K562 (cell line): Measurements from ENCODE around the gene GMDS. TPM values are rescaled to one million over a fixed set of nuclear protein-coding genes. Genes with fewer than 3 reads are reported as not detected.

Experiments used
- ATAC-seq: fragments of 200-7000 bp; cut with Tn5 transposase; 3 replicates; pipeline ENCODE4 v1.9.1; 2020; ENCODE audit warnings: moderate library complexity
- BruUV-seq: library from RNA; stranded (reverse); fragments of 400-500 nt; replicated peaks from 2 replicates; lab custom pipeline; 2021; lab: Mats Ljungman, UMichigan
- CTCF ChIA-PET: fragments of 300-600 bp; formaldehyde crosslinking; extraction: SDS; loops from one replicate; lab custom pipeline; 2021; ENCODE audit warnings: low intra/inter-chr PET ratio; lab: Yijun Ruan, JAX
- POLR2A ChIA-PET: fragments of 300-600, 350-650 bp; sonication (Branson Sonifier 250); formaldehyde crosslinking; extraction: SDS; loops from one replicate; lab custom pipeline; 2021; ENCODE audit warnings: antibody characterized with exemption, inconsistent platforms; lab: Yijun Ruan, JAX
- DNase-seq, 4 experiments: peaks; one replicate each; pipeline versions ENCODE4 v3.0.0 to v3.0.0-alpha.2; 2011 to 2018; ENCODE audit warnings: low spot score in 3 of 4, mixed read lengths in 3 of 4; ENCODE audit errors: extremely low read depth in 1 of 4
- FAIRE-seq: peaks from 2 replicates; lab custom pipeline; 2011; peaks lifted over from hg19 to GRCh38; lab: Jason Lieb, UNC
- H2AFZ ChIP-seq: 2 replicates; pipeline ENCODE4 v1.6.0; 2011; ENCODE audit warnings: low read depth, low read length, control low read depth, inconsistent platforms
- H3K27ac ChIP-seq: fragments of 200-600 bp; 3 replicates; pipeline ENCODE4 v1.8.0; 2011; ENCODE audit warnings: low read depth, mild to moderate bottlenecking, control low read depth, inconsistent platforms, low read length, moderate library complexity, mixed read lengths; ENCODE audit errors: extremely low read depth
- H3K27me3 ChIP-seq, 2 experiments: fragments of 300-600 bp in 1 of 2; 2 replicates in 1 of 2; 3 replicates in 1 of 2; pipeline versions ENCODE4 v1.6.0 to v1.8.0; 2011; ENCODE audit warnings: inconsistent platforms in 2 of 2, low read length in 2 of 2, mild to moderate bottlenecking in 1 of 2, mixed read lengths in 1 of 2, moderate library complexity in 1 of 2; ENCODE audit not compliant: control insufficient read depth in 2 of 2, insufficient read depth in 2 of 2
- H3K36me3 ChIP-seq: fragments of 300-600 bp; 3 replicates; pipeline ENCODE4 v1.8.0; 2011; ENCODE audit warnings: mild to moderate bottlenecking, low read length, inconsistent platforms; ENCODE audit not compliant: control insufficient read depth, insufficient read depth
- H3K4me1 ChIP-seq, 2 experiments: fragments of 200-600 bp in 1 of 2; replicated peaks in 1 of 2; 2 replicates in 1 of 2; 3 replicates in 1 of 2; pipeline versions ENCODE4 v1.5.1 to v1.8.0; 2011; ENCODE audit warnings: inconsistent platforms in 2 of 2, low read length in 2 of 2, mild to moderate bottlenecking in 1 of 2, mixed read lengths in 1 of 2, moderate library complexity in 1 of 2; ENCODE audit not compliant: control insufficient read depth in 2 of 2, insufficient read depth in 2 of 2
- H3K4me2 ChIP-seq: 2 replicates; pipeline ENCODE4 v1.6.1; 2011; ENCODE audit warnings: low read length, control low read depth, inconsistent platforms, mixed read lengths; ENCODE audit not compliant: insufficient read depth
- H3K4me3 ChIP-seq: fragments of 200-600 bp; sonication (generic), shearing (Covaris generic); 2 replicates; pipeline ENCODE4 v1.5.1; 2016; ENCODE audit warnings: control low read depth, inconsistent platforms
- H3K79me2 ChIP-seq: fragments of 200-600 bp; 3 replicates; pipeline ENCODE4 v1.8.0; 2011; ENCODE audit warnings: low read length, inconsistent platforms; ENCODE audit not compliant: control insufficient read depth, insufficient read depth
- H3K9ac ChIP-seq, 2 experiments: 2 replicates each; pipeline versions ENCODE4 v1.6.0 to v1.6.1; 2011; ENCODE audit warnings: low read depth in 2 of 2, low read length in 2 of 2, control low read depth in 1 of 2, inconsistent platforms in 1 of 2, mild to moderate bottlenecking in 1 of 2, mixed read lengths in 1 of 2; ENCODE audit not compliant: insufficient read depth in 1 of 2
- H3K9me1 ChIP-seq: one replicate; pipeline ENCODE4 v1.6.0; 2011; ENCODE audit warnings: inconsistent platforms, mild to moderate bottlenecking, low read length, moderate library complexity; ENCODE audit not compliant: control insufficient read depth, insufficient read depth
- H3K9me3 ChIP-seq: replicated peaks from 2 replicates; pipeline ENCODE4 v1.5.1; 2011; ENCODE audit warnings: low read depth, low read length, inconsistent platforms; ENCODE audit not compliant: control insufficient read depth, insufficient read depth
- H4K20me1 ChIP-seq: replicated peaks from 2 replicates; pipeline ENCODE4 v1.6.1; 2011; ENCODE audit warnings: low read length, inconsistent platforms, mixed read lengths; ENCODE audit not compliant: control insufficient read depth, insufficient read depth
- ARHGAP35 ChIP-seq: fragments of 450-650 bp; IDR thresholded peaks from 2 replicates; pipeline ENCODE4 v1.6.1; 2018; ENCODE audit not compliant: partially characterized antibody
- CCAR2 ChIP-seq: fragments of 200-400 bp; formaldehyde crosslinking; IDR thresholded peaks from 2 replicates; pipeline ENCODE4 v1.6.1; 2017; ENCODE audit warnings: mild to moderate bottlenecking, low read depth, low read length
- CREB3 ChIP-seq: fragments of 450-650 bp; conservative IDR thresholded peaks from 2 replicates; pipeline ENCODE4 v1.6.1; 2016; ENCODE audit warnings: missing genetic modification characterization, low read depth, mild to moderate bottlenecking, missing compliant biosample characterization, moderate library complexity
- DLX4 ChIP-seq: fragments of 250-450 bp; sonication (Bioruptor Pico); IDR thresholded peaks from 2 replicates; pipeline ENCODE4 v1.6.1; 2021; ENCODE audit warnings: mild to moderate bottlenecking
- HOMEZ ChIP-seq: fragments of 250-450 bp; sonication (Bioruptor Pico); IDR thresholded peaks from 2 replicates; pipeline ENCODE4 v1.4.0; 2020; ENCODE audit warnings: mild to moderate bottlenecking, moderate library complexity
- KLF16 ChIP-seq: IDR thresholded peaks from 2 replicates; pipeline ENCODE4 v1.6.1; 2016; ENCODE audit warnings: antibody characterized with exemption
- KLF6 ChIP-seq: fragments of 250-450 bp; sonication (Bioruptor Pico); IDR thresholded peaks from 2 replicates; pipeline ENCODE4 v1.4.0; 2020; ENCODE audit warnings: mild to moderate bottlenecking, moderate library complexity, borderline replicate concordance
- NBN ChIP-seq: fragments of 450-650 bp; IDR thresholded peaks from 2 replicates; pipeline ENCODE4 v1.6.1; 2016; ENCODE audit warnings: low read depth, mild to moderate bottlenecking
- RBM25 ChIP-seq: fragments of 200-400 bp; formaldehyde crosslinking; IDR thresholded peaks from 2 replicates; pipeline ENCODE4 v1.6.1; 2018; ENCODE audit warnings: low read length, low read depth, moderate library complexity; ENCODE audit not compliant: severe bottlenecking
- THAP12 ChIP-seq: fragments of 250-450 bp; sonication (Bioruptor Pico); IDR thresholded peaks from 2 replicates; pipeline ENCODE4 v1.9.0; 2021; ENCODE audit warnings: mild to moderate bottlenecking, inconsistent platforms
- ZNF121 ChIP-seq: sonication (generic); formaldehyde crosslinking; conservative IDR thresholded peaks from 2 replicates; pipeline ENCODE4 v1.8.0; 2022; ENCODE audit warnings: missing genetic modification reagents
- ZNF324 ChIP-seq: fragments of 250-450 bp; sonication (Bioruptor Pico); IDR thresholded peaks from 2 replicates; pipeline ENCODE4 v1.4.0; 2020; ENCODE audit warnings: mild to moderate bottlenecking
- whole genome bisulfite sequencing: fragments of 100-300 bp; shearing (Covaris generic); methylation state at CpG from one replicate; pipeline ENCODE4 v1.1.6; 2016; ENCODE audit warnings: low coverage, mixed read lengths; ENCODE audit not compliant: insufficient coverage; ENCODE audit errors: missing lambda C conversion rate; 5-methylcytosine and 5-hydroxymethylcytosine counted together
- in situ Hi-C: fragments of 300-500 bp; cut with MboI; formaldehyde crosslinking; loops from 4 replicates; pipeline ENCODE4 v1.15.0; 2018; ENCODE audit warnings: inconsistent platforms, mixed read lengths
- intact Hi-C: fragments of 100-400 bp; cut with micrococcal nuclease; formaldehyde crosslinking; loops from 2 replicates; pipeline ENCODE4 v1.14.2; 2022
- polyA plus RNA-seq, 8 experiments: library from polyadenylated mRNA; depleted of rRNA in 4 of 8; stranded (reverse) in 5 of 8; unstranded in 3 of 8; fragments of >200 nt; fragmentation: Nextera tagmentation in 2 of 8; fragmentation: Illumina TruSeq in 1 of 8; extraction: Ambion mirVana in 2 of 8; extraction: Trizol in 1 of 8; gene quantifications; 2 replicates each; pipeline versions ENCODE4 v1.2.1 to v1.2.3, GENCODE V29; 2011 to 2014; ENCODE audit warnings: inconsistent platforms in 1 of 8, missing spikeins in 1 of 8
- total RNA-seq, 7 experiments: library from RNA; depleted of rRNA in 6 of 7; stranded (reverse); fragments of >200 nt in 6 of 7; fragmentation: Illumina TruSeq in 2 of 7; extraction: Trizol in 2 of 7; gene quantifications; 2 replicates each; pipeline versions ENCODE4 v1.2.1 to v1.2.3, GENCODE V29; 2011 to 2021; ENCODE audit warnings: low replicate concordance in 1 of 7

Gene GMDS
- total and polyA plus RNA-seq, 9 of the 15 experiments (the other 6 are each of a cell fraction or from before 2014, with no cell fraction given): 0.48 to 31.8 (median 13.4) TPM

GRCh38 chr6:1958257-1958656 lies 287.1 kb downstream of the GMDS start (continued):
- TF ChIP-seq ARHGAP35: no peak
- no peak for TF ChIP-seq KLF16
- TF ChIP-seq CCAR2: no peak
- no peak for TF ChIP-seq THAP12
- no peak for TF ChIP-seq CREB3 (tag)

GRCh38 chr6:1957746-1958145 lies 287.7 kb downstream of the GMDS start:
- DNase-seq: no peak
- Histone ChIP-seq H2AFZ (no peak overlapping the region), H3K4me2 (no peak overlapping the region), H3K9ac (no peak overlapping the region), H3K79me2 (no peaks in the 10 kb centered on the region), H3K9me3 (no peaks in the 10 kb centered on the region), H3K4me3 (no peak overlapping the region), H4K20me1 (no peaks in the 10 kb centered on the region), H3K4me1 (no peaks in the 10 kb centered on the region), H3K27me3 (no peaks in the 10 kb centered on the region), H3K36me3 (no peaks in the 10 kb centered on the region), H3K9me1 (no peaks in the 10 kb centered on the region), H3K27ac (no peak overlapping the region)
- in situ Hi-C loops: no loop called here
- intact Hi-C loops: no loop called here
- WGBS: 5% methylated on average over 5 of the region's 5 CpGs
- no peak for TF ChIP-seq ZNF324 (CRISPR knock-in tag)
- TF ChIP-seq RBM25: peak; percentile 8
- TF ChIP-seq DLX4 (CRISPR knock-in tag): no peak
- TF ChIP-seq KLF6 (CRISPR knock-in tag): no peak
- TF ChIP-seq NBN: no peak
- TF ChIP-seq ZNF121 (CRISPR knock-in tag): peak; percentile 37; the same call in 1 of the 2 replicates
- no peak for TF ChIP-seq HOMEZ
- no peak for ATAC-seq
- CTCF ChIA-PET: no interaction called here
- FAIRE-seq: no peak
- POLR2A ChIA-PET: no interaction called here
- BruUV-seq: TSS peak; percentile 31
